Cardiac fibroblast (primary cell): ENCODE results near the gene L1CAM.

Experiments
- DNase-seq, 2 donors: peaks; one replicate each; pipeline versions ENCODE4 v3.0.0 to v3.0.0-alpha.2; 2010; ENCODE audit warnings: low read depth in 2 of 2
- H3K4me3 ChIP-seq, 2 donors: replicated peaks in 1 of 2; 1 replicate in 1 of 2; 2 replicates in 1 of 2; pipeline ENCODE4 v1.5.1; 2011; ENCODE audit warnings: low read depth in 2 of 2, low read length in 2 of 2, mild to moderate bottlenecking in 2 of 2, moderate library complexity in 1 of 2
- CTCF ChIP-seq: IDR thresholded peaks from one replicate; pipeline ENCODE4 v1.5.1; 2011; ENCODE audit warnings: low read depth, mild to moderate bottlenecking, low read length, inconsistent platforms

L1CAM gene

DNA sequence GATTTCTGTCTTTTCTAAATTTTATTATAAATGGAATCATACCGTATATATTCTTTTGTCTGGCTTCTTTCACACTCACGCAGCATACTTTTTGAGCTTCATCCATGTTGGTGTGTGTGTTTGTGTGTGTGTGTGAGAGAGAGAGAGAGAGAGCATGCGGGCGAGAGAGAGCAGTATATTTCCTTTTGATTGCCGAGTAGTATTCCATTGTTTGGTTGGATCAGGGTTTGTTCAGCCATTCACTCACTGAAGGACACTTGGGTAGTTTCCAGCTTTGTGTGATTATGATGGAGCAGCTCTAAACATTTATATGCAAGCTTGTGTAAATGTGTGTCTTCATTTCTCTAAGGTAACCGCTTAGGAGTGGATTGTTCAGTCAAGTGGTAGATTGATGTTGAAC lies 3.1 kb upstream of the L1CAM start:
- TF ChIP-seq CTCF = no peak
- no peak for DNase-seq
- no peak overlapping the region for H3K4me3 ChIP-seq

- no peak for DNase-seq
- no peak for TF ChIP-seq CTCF
- H3K4me3 ChIP-seq = no peak overlapping the region
Observed at GRCh38 chrX:153888344-153888743, 2.4 kb upstream of the L1CAM start.

GRCh38 chrX:153887385-153887784 lies 1.4 kb upstream of the L1CAM start:
- no peak overlapping the region for H3K4me3 ChIP-seq
- DNase-seq = no peak
- no peak for TF ChIP-seq CTCF

DNA sequence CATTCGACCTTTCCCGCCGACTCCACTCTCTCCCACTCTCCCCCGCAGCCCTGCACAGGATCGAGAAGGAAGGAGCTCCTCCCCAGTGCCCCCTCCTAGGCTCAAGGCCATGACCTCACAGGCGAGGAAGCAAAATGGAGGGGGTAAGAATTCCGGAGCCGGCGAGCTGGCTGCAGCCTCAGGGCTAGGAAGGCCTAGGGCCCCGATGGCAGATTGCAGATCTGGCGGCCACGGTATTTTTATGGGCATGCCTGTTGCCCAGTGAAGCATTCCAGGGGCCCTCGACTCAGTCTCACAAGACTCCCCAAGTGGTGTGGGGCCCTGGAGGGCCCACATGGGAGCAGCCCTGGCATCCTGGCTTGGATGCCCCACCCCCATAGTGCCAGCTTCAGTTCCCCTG lies 942 bp upstream of the L1CAM start:
- H3K4me3 ChIP-seq = no peak overlapping the region
- TF ChIP-seq CTCF = no peak
- no peak for DNase-seq

- TF ChIP-seq CTCF = no peak
- H3K4me3 ChIP-seq = peak overlapping the region in 1 of 2 donors; percentile 21
- DNase-seq = no peak
Observed at GRCh38 chrX:153885208-153885787, 675 bp downstream of the L1CAM start.

GRCh38 chrX:153884590-153884989 lies 1.4 kb downstream of the L1CAM start:
- H3K4me3 ChIP-seq = no peak overlapping the region
- no peak for DNase-seq
- TF ChIP-seq CTCF = no peak

DNA sequence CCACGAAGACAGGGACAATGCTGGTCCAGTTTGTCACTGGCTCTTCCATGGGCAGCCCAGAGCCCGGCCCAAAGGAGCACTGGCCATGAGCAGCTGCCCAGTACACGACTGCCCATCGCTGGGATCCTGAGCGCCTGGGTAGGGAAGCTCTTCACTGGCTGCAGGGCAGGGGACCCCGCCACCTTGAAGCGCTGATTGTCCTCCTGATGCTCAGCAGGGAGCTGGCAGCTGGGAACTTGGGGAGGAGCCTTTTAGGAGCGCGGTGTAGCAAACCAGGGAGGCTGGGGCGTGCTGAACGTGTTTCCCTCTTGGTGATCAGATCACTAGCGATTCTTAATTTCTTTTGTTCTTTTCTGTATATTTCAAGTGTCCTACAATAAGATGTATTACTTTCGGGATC lies 1.8 kb downstream of the L1CAM start:
- DNase-seq = no peak
- TF ChIP-seq CTCF = no peak
- H3K4me3 ChIP-seq = no peak overlapping the region
